ENCODE results near the gene TUBB. TPM values are rescaled to one million over a fixed set of nuclear protein-coding genes. Genes with fewer than 3 reads are reported as not detected.
"Not testable (repeated sequence)": the region's sequence is repeated elsewhere in the genome, so short reads cannot be mapped to it uniquely, and the experiment has no call there.

TUBB gene
- total RNA-seq, 2 experiments from 2014 or later: 1,569 to 1,746 TPM

- CTCF ChIA-PET: interaction anchor here (0.6 to 2.1 kb wide), 13 partner anchors 13 to 369 kb away, joined by 3 to 13 read pairs (median 5); no protein-coding TSS in a partner anchor
- intact Hi-C loops (cut with DNase I, micrococcal nuclease): loop anchor here (1.0 to 10.0 kb wide), 11 partner anchors 27 to 437 kb away; partner anchors contain the start of genes MRPS18B (in 2 of the 2), PPP1R10 (in 2 of the 2), ABCF1 (in 1 of the 2) and C6orf136 (in 1 of the 2)
- H3K36me3 Mint-ChIP-seq (ENCODE audit: low read depth): peaks cover 61% of the 10 kb centered on the region
- not testable (repeated sequence) for H3K9me3 Mint-ChIP-seq (ENCODE audit: low read depth); H3K27me3 Mint-ChIP-seq; DNase-seq; ATAC-seq
- POLR2A ChIA-PET: interaction anchor here (0.5 to 1.8 kb wide), 12 partner anchors 13 to 459 kb away, joined by 3 to 20 read pairs (median 5); partner anchors contain the start of genes ABCF1, DHX16 and NRM
- peak overlapping the region; percentile 97 for H3K27ac Mint-ChIP-seq
- peak overlapping the region; percentile 98 for H3K4me3 Mint-ChIP-seq
- H3K4me1 Mint-ChIP-seq: peaks cover 44% of the 10 kb centered on the region
Measured at GRCh38 chr6:30717845-30718720, 2.1 kb upstream of the TUBB start.

- Mint-ChIP-seq H3K27ac (peak overlapping the region; percentile 95), H3K9me3 (ENCODE audit: low read depth) (no peaks in the 10 kb centered on the region), H3K4me1 (peaks cover 57% of the 10 kb centered on the region), H3K36me3 (ENCODE audit: low read depth) (peaks cover 68% of the 10 kb centered on the region), H3K27me3 (no peaks in the 10 kb centered on the region), H3K4me3 (peak overlapping the region; percentile 98)
- ChIA-PET CTCF (interaction anchor here (0.8 to 2.1 kb wide), 6 partner anchors 8 to 106 kb away, joined by 3 to 12 read pairs (median 4); no protein-coding TSS in a partner anchor), POLR2A (interaction anchor here (0.7 kb wide), 1 partner anchor 18 kb away, joined by 3 read pairs; no protein-coding TSS in a partner anchor)
- ATAC-seq: no peak
- DNase-seq: no peak
- intact Hi-C loops (cut with DNase I, micrococcal nuclease): loop anchor here in 1 of 2 experiments (10.0 kb wide), 1 partner anchor 435 kb away; the partner anchor contains the start of genes CCHCR1 and TCF19
Measured at GRCh38 chr6:30719356-30719755, 796 bp upstream of the TUBB start.

- Mint-ChIP-seq H3K36me3 (ENCODE audit: low read depth) (peaks cover 68% of the 10 kb centered on the region), H3K4me3 (peak overlapping the region; percentile 98), H3K9me3 (ENCODE audit: low read depth) (no peaks in the 10 kb centered on the region), H3K27ac (peak overlapping the region; percentile 95), H3K27me3 (no peaks in the 10 kb centered on the region), H3K4me1 (peaks cover 55% of the 10 kb centered on the region)
- intact Hi-C loops (cut with DNase I, micrococcal nuclease): loop anchor here (1.0 to 5.0 kb wide), 14 partner anchors 14 to 682 kb away; partner anchors contain the start of genes FLOT1 (in 2 of the 2), MRPS18B (in 2 of the 2), PPP1R10 (in 2 of the 2) and ABCF1 (in 1 of the 2)
- CTCF ChIA-PET: interaction anchor here (0.6 to 4.7 kb wide), 9 partner anchors 10 to 108 kb away, joined by 3 to 97 read pairs (median 8); partner anchors contain the start of gene DHX16
- no peak for ATAC-seq
- POLR2A ChIA-PET: interaction anchor here (0.6 to 2.7 kb wide), 6 partner anchors 10 to 42 kb away, joined by 3 to 20 read pairs (median 10); partner anchors contain the start of gene IER3
- peak; percentile 82 for DNase-seq
Measured at GRCh38 chr6:30720738-30721197, 616 bp downstream of the TUBB start.

- Mint-ChIP-seq H3K36me3 (ENCODE audit: low read depth) (peaks cover 67% of the 10 kb centered on the region), H3K4me1 (peaks cover 50% of the 10 kb centered on the region), H3K4me3 (peak overlapping the region; percentile 98), H3K9me3 (ENCODE audit: low read depth) (no peaks in the 10 kb centered on the region), H3K27me3 (no peaks in the 10 kb centered on the region), H3K27ac (peak overlapping the region; percentile 95)
- DNase-seq: peak; percentile 98
- ATAC-seq: peak; percentile 13
- POLR2A ChIA-PET: interaction anchor here (0.6 to 2.7 kb wide), 7 partner anchors 9 to 106 kb away, joined by 3 to 20 read pairs (median 8); partner anchors contain the start of gene IER3
- CTCF ChIA-PET: interaction anchor here (0.6 to 4.7 kb wide), 19 partner anchors 10 to 231 kb away, joined by 3 to 97 read pairs (median 4); partner anchors contain the start of genes DHX16, MRPS18B and PPP1R10
- intact Hi-C loops (cut with DNase I, micrococcal nuclease): loop anchor here (1.0 to 5.0 kb wide), 16 partner anchors 13 to 681 kb away; partner anchors contain the start of genes FLOT1 (in 2 of the 2), MRPS18B (in 2 of the 2), PPP1R10 (in 2 of the 2) and ABCF1 (in 1 of the 2)
Measured at GRCh38 chr6:30721198-30722024, 1.3 kb downstream of the TUBB start.

GRCh38 chr6:30722025-30722279 lies 1.8 kb downstream of the TUBB start:
- ATAC-seq; H3K9me3 Mint-ChIP-seq (ENCODE audit: low read depth); H3K27me3 Mint-ChIP-seq: not testable (repeated sequence)
- Mint-ChIP-seq H3K4me3 (peak overlapping the region; percentile 98), H3K27ac (peak overlapping the region; percentile 92), H3K36me3 (ENCODE audit: low read depth) (peaks cover 65% of the 10 kb centered on the region), H3K4me1 (peaks cover 46% of the 10 kb centered on the region)
- peak; percentile 35 for DNase-seq
- ChIA-PET CTCF (interaction anchor here (0.7 to 4.7 kb wide), 24 partner anchors 8 to 232 kb away, joined by 3 to 97 read pairs (median 4); partner anchors contain the start of genes ATAT1, DHX16, MRPS18B and PPP1R10), POLR2A (interaction anchor here (0.6 to 2.7 kb wide), 7 partner anchors 9 to 106 kb away, joined by 3 to 20 read pairs (median 8); no protein-coding TSS in a partner anchor)
- intact Hi-C loops (cut with DNase I, micrococcal nuclease): loop anchor here (1.0 to 5.0 kb wide), 4 partner anchors 43 to 680 kb away; partner anchors contain the start of gene MICA (in 1 of the 2)

- Mint-ChIP-seq H3K27ac (peak overlapping the region; percentile 92), H3K36me3 (ENCODE audit: low read depth) (peaks cover 65% of the 10 kb centered on the region), H3K4me3 (peak overlapping the region; percentile 98), H3K4me1 (peaks cover 45% of the 10 kb centered on the region), H3K9me3 (ENCODE audit: low read depth) (no peaks in the 10 kb centered on the region), H3K27me3 (no peaks in the 10 kb centered on the region)
- ChIA-PET POLR2A (interaction anchor here (0.6 to 2.7 kb wide), 7 partner anchors 8 to 107 kb away, joined by 3 to 20 read pairs (median 8); no protein-coding TSS in a partner anchor), CTCF (interaction anchor here (0.6 to 4.7 kb wide), 32 partner anchors 8 to 232 kb away, joined by 3 to 97 read pairs (median 4); partner anchors contain the start of genes ATAT1, DHX16, MRPS18B and PPP1R10)
- ATAC-seq (no peak), DNase-seq (peak; percentile 90)
- intact Hi-C loops (cut with DNase I, micrococcal nuclease): loop anchor here (1.0 to 5.0 kb wide), 4 partner anchors 43 to 680 kb away; partner anchors contain the start of gene MICA (in 1 of the 2)
Measured at GRCh38 chr6:30722280-30723112, 2.3 kb downstream of the TUBB start.

- intact Hi-C loops (cut with DNase I, micrococcal nuclease): loop anchor here (2.0 to 5.0 kb wide), 3 partner anchors 231 to 679 kb away; partner anchors contain the start of gene MICA (in 1 of the 2)
- peak overlapping the region; percentile 92 for H3K27ac Mint-ChIP-seq
- peak overlapping the region; percentile 98 for H3K4me3 Mint-ChIP-seq
- not testable (repeated sequence) for DNase-seq; H3K27me3 Mint-ChIP-seq; H3K9me3 Mint-ChIP-seq (ENCODE audit: low read depth); ATAC-seq
- ChIA-PET CTCF (interaction anchor here (0.6 to 4.7 kb wide), 24 partner anchors 8 to 166 kb away, joined by 3 to 97 read pairs (median 4); partner anchors contain the start of genes ATAT1, DHX16 and PRR3), POLR2A (interaction anchor here (0.5 to 2.7 kb wide), 7 partner anchors 12 to 328 kb away, joined by 3 to 18 read pairs (median 4); no protein-coding TSS in a partner anchor)
- H3K4me1 Mint-ChIP-seq: peaks cover 42% of the 10 kb centered on the region
- peaks cover 65% of the 10 kb centered on the region for H3K36me3 Mint-ChIP-seq (ENCODE audit: low read depth)
Measured at GRCh38 chr6:30723159-30723842, 3.1 kb downstream of the TUBB start.

- ChIA-PET CTCF (interaction anchor here (0.5 to 4.7 kb wide), 14 partner anchors 11 to 167 kb away, joined by 3 to 97 read pairs (median 4); partner anchors contain the start of genes ATAT1, DHX16 and PRR3), POLR2A (interaction anchor here (0.5 to 2.7 kb wide), 6 partner anchors 11 to 327 kb away, joined by 3 to 9 read pairs (median 4); no protein-coding TSS in a partner anchor)
- peak overlapping the region; percentile 98 for H3K4me3 Mint-ChIP-seq
- H3K4me1 Mint-ChIP-seq: peaks cover 35% of the 10 kb centered on the region
- DNase-seq; H3K27me3 Mint-ChIP-seq; H3K9me3 Mint-ChIP-seq (ENCODE audit: low read depth); ATAC-seq: not testable (repeated sequence)
- H3K27ac Mint-ChIP-seq: peak overlapping the region; percentile 92
- H3K36me3 Mint-ChIP-seq (ENCODE audit: low read depth): peaks cover 65% of the 10 kb centered on the region
- intact Hi-C loops (cut with DNase I, micrococcal nuclease): loop anchor here (2.0 to 5.0 kb wide), 3 partner anchors 232 to 678 kb away; partner anchors contain the start of gene MICA (in 1 of the 2)
Measured at GRCh38 chr6:30723843-30724741, 3.9 kb downstream of the TUBB start.
